Mesangial cell (primary cell): ENCODE data around the gene ELAVL2. TPM values are rescaled to one million over a fixed set of nuclear protein-coding genes. Genes with fewer than 3 reads are reported as not detected.

Experiments
- total RNA-seq: library from RNA; depleted of rRNA; stranded (reverse); fragments of >200 nt; gene quantifications from 2 replicates; pipeline ENCODE4 v1.2.3, GENCODE V29; 2015

Gene ELAVL2
- 0.25 TPM in 1 of 2 replicates, not detected in the other for total RNA-seq

DNA sequence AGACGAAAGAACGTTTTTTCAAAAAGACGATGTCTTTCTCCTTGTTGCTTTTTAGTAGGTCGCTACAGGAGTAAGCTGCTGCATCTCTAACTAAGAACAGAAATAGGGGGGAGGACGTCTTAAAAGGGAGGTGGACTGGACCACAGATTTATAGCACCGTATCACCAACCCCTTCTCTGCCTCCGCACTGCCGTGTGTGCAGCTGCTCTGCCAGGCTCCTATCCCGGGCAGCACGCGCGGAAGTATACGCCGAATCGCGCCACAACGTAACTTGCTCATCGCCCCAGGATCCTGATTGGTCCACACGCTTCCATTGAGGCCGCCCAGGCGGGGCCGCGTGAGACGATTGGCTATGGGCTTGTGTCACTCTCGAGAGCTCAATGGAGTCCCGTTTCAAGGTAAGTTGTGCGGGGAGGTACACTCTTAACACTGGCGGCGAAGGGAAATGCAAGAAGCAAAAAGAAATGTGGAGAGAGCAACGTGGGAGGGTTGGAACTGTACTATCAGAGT is at the start of gene ELAVL2:
Gene ELAVL2, minus strand, starts transcription at position 121 of the 510 bp plus-strand sequence. CDS start 64,006 bp downstream, outside the sequence.

